Body of pancreas (tissue), 4 donors: ENCODE results near the gene P4HA3.

Experiments used
- CTCF ChIP-seq, 7 experiments: fragments of 450-650 bp in 4 of 7; fragments of 200-600 bp in 3 of 7; sonication (generic) in 3 of 7; IDR thresholded peaks; one replicate each; pipeline ENCODE4 v1.5.1; 2016 to 2019; ENCODE audit warnings: antibody characterized with exemption in 7 of 7
- POLR2A ChIP-seq, 3 donors: fragments of 450-650 bp; IDR thresholded peaks; one replicate each; pipeline ENCODE4 v1.6.1; 2016; ENCODE audit warnings: antibody characterized with exemption in 3 of 3, mild to moderate bottlenecking in 2 of 3

- TF ChIP-seq CTCF (IDR thresholded peaks at IDR 0.05) (no peak), POLR2A (IDR thresholded peaks at IDR 0.05) (no peak)
Observed at GRCh38 chr11:74312326-74312725, 886 bp upstream of the P4HA3 start.
